ENCODE data around the gene CNOT11.

The CNOT11 gene

DNA sequence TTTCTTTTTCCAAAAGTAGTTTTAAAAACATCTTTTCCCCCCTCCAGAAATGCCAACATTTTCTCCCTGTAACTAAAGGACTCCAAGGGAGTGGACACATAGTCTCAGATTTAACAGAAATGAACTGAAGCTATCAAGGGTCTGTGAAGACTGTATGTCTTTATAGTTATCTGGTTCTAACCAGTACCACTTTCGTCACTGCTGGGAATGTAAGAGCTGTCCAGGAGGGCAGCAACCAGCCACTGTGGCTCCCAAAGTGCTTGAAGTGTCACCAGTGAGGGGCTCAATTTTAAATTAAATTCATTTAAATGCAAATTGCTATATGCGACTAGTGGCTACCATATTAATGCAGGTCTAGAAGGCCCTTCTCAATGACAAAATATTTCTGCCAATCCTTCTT is 40.9 kb downstream of the CNOT11 start:
- TF ChIP-seq, protein P1, sequence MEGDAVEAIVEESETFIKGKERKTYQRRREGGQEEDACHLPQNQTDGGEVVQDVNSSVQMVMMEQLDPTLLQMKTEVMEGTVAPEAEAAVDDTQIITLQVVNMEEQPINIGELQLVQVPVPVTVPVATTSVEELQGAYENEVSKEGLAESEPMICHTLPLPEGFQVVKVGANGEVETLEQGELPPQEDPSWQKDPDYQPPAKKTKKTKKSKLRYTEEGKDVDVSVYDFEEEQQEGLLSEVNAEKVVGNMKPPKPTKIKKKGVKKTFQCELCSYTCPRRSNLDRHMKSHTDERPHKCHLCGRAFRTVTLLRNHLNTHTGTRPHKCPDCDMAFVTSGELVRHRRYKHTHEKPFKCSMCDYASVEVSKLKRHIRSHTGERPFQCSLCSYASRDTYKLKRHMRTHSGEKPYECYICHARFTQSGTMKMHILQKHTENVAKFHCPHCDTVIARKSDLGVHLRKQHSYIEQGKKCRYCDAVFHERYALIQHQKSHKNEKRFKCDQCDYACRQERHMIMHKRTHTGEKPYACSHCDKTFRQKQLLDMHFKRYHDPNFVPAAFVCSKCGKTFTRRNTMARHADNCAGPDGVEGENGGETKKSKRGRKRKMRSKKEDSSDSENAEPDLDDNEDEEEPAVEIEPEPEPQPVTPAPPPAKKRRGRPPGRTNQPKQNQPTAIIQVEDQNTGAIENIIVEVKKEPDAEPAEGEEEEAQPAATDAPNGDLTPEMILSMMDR (IDR thresholded peaks at IDR 0.05; ENCODE audit: insufficient read depth, low read length, missing control alignments), result no peak
- H3K4me3 ChIP-seq (ENCODE audit: low read depth, low read length), result no peak overlapping the region
- POLR2A ChIA-PET, result interaction anchor here (0.7 kb wide), 2 partner anchors 33 to 56 kb away, joined by 3 to 5 read pairs; no protein-coding TSS in a partner anchor
- no peak for DNase-seq (ENCODE audit: low read depth, low spot score)
- CTCF ChIA-PET, result interaction anchor here (1.3 kb wide), 2 partner anchors 9 to 49 kb away, joined by 3 to 4 read pairs; no protein-coding TSS in a partner anchor

DNA sequence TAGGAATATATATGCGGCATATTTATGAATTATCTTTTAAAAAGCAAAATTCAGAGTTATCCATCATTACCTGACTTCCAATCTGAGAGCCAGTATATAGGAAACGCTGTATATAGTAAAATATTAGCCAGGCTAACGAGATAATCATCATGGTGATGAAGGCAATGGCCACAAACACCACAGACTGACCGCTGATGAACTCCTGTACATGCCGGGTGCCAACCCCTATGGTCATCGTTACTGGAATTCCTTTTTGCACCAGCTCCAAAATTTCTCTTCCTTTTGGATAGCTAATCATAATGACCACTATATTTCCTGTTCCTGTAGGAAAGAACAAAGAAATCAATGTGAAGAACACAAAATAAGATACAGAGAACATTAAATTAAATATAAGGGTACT is 42.2 kb downstream of the CNOT11 start:
- no peak for DNase-seq (ENCODE audit: low read depth, low spot score)
- TF ChIP-seq, protein P1 (IDR thresholded peaks at IDR 0.05; ENCODE audit: insufficient read depth, low read length, missing control alignments), result no peak
- ChIA-PET CTCF (interaction anchor here (1.2 to 1.4 kb wide), 2 partner anchors 18 to 54 kb away, joined by 3 to 4 read pairs; no protein-coding TSS in a partner anchor), POLR2A (no interaction called here)
- H3K4me3 ChIP-seq (ENCODE audit: low read depth, low read length), result no peak overlapping the region

DNA sequence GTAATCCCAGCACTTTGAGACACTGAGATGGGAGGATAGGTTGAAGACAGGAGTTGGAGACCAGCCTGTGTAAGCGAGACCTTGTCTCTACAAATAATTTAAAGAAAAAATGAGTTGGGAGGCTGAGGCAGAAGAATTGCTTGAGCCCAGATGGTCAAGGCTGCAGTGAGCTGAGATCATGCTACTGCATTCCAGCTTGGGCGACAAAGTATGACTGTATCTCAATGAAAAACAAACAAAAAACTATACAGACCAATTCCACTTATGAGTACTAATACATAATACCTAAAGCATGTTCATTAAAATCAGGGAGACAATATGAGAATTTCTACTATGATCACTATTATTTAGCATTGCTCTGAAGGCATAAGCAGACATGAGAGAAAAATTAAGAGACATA is 43.2 kb downstream of the CNOT11 start:
- ChIA-PET POLR2A (interaction anchor here (0.7 to 1.6 kb wide), 4 partner anchors 10 to 43 kb away, joined by 3 to 4 read pairs (median 3); partner anchors contain the start of gene CNOT11), CTCF (interaction anchor here (0.9 to 1.4 kb wide), 5 partner anchors 11 to 1053 kb away, joined by 3 to 4 read pairs (median 3); no protein-coding TSS in a partner anchor)
- DNase-seq (ENCODE audit: low read depth, low spot score), result no peak
- TF ChIP-seq, protein P1 (IDR thresholded peaks at IDR 0.05; ENCODE audit: insufficient read depth, low read length, missing control alignments), result no peak
- no peak overlapping the region for H3K4me3 ChIP-seq (ENCODE audit: low read depth, low read length)

- ChIA-PET CTCF (interaction anchor here (0.9 to 1.3 kb wide), 4 partner anchors 10 to 1053 kb away, joined by 3 read pairs; no protein-coding TSS in a partner anchor), POLR2A (interaction anchor here (0.7 to 1.6 kb wide), 3 partner anchors 9 to 41 kb away, joined by 3 read pairs; no protein-coding TSS in a partner anchor)
- DNase-seq (ENCODE audit: low read depth, low spot score), result no peak
- H3K4me3 ChIP-seq (ENCODE audit: low read depth, low read length), result no peak overlapping the region
- TF ChIP-seq, protein P1 (IDR thresholded peaks at IDR 0.05; ENCODE audit: insufficient read depth, low read length, missing control alignments), result no peak
Measured at GRCh38 chr2:101296371-101296770, 43.7 kb downstream of the CNOT11 start.

GRCh38 chr2:101297383-101297782 is 44.7 kb downstream of the CNOT11 start:
- CTCF ChIA-PET, result no interaction called here
- H3K4me3 ChIP-seq (ENCODE audit: low read depth, low read length), result no peak overlapping the region
- TF ChIP-seq, protein P1 (IDR thresholded peaks at IDR 0.05; ENCODE audit: insufficient read depth, low read length, missing control alignments), result no peak
- no peak for DNase-seq (ENCODE audit: low read depth, low spot score)
- POLR2A ChIA-PET, result interaction anchor here (1.6 kb wide), 1 partner anchor 8 kb away, joined by 3 read pairs; no protein-coding TSS in a partner anchor

GRCh38 chr2:101299604-101300003 is 46.9 kb downstream of the CNOT11 start:
- ChIA-PET POLR2A (no interaction called here), CTCF (interaction anchor here (1.5 kb wide), 1 partner anchor 11 kb away, joined by 3 read pairs; no protein-coding TSS in a partner anchor)
- TF ChIP-seq, protein P1 (IDR thresholded peaks at IDR 0.05; ENCODE audit: insufficient read depth, low read length, missing control alignments), result no peak
- H3K4me3 ChIP-seq (ENCODE audit: low read depth, low read length), result no peak overlapping the region
- DNase-seq (ENCODE audit: low read depth, low spot score), result no peak
